H1 (cell line): Measurements from ENCODE around the gene ATP5F1E. TPM values are rescaled to one million over a fixed set of nuclear protein-coding genes. Genes with fewer than 3 reads are reported as not detected.

Experiments used
- CTCF ChIA-PET: fragments of 300-600 bp; sonication (Branson Sonifier 250); formaldehyde crosslinking; loops from one replicate; lab custom pipeline; 2021; ENCODE audit not compliant: partially characterized antibody; lab: Charles Lee
- POLR2A ChIA-PET: fragments of 300-600 bp; sonication (Branson Sonifier 250); formaldehyde crosslinking; loops from one replicate; lab custom pipeline; 2021; ENCODE audit warnings: inconsistent platforms; ENCODE audit not compliant: partially characterized antibody; lab: Charles Lee
- DNase-seq, 2 experiments: peaks; one replicate each; pipeline versions ENCODE4 v3.0.0 to v3.0.0-alpha.2; 2010 to 2022; ENCODE audit warnings: low spot score in 2 of 2, low read depth in 1 of 2, mixed read lengths in 1 of 2
- FAIRE-seq: peaks from 2 replicates; lab custom pipeline; 2011; peaks lifted over from hg19 to GRCh38; lab: Jason Lieb, UNC
- H2AFZ ChIP-seq: 2 replicates; pipeline ENCODE4 v1.8.1; 2012; ENCODE audit warnings: low read length, inconsistent platforms
- H2AK5ac ChIP-seq: 2 replicates; pipeline ENCODE4 v1.6.1; 2013; ENCODE audit warnings: low read depth, low read length
- H2BK120ac ChIP-seq: replicated peaks from 2 replicates; pipeline ENCODE3; 2013; ENCODE audit warnings: low read depth, low read length, inconsistent platforms
- H2BK12ac ChIP-seq: 2 replicates; pipeline ENCODE4 v1.6.1; 2013; ENCODE audit warnings: low read depth, low read length
- H2BK15ac ChIP-seq: 2 replicates; pipeline ENCODE4 v1.6.1; 2013; ENCODE audit warnings: low read length
- H2BK20ac ChIP-seq: 2 replicates; pipeline ENCODE4 v1.6.1; 2013; ENCODE audit warnings: low read length
- H2BK5ac ChIP-seq: 2 replicates; pipeline ENCODE4 v1.6.1; 2013; ENCODE audit warnings: low read depth, low read length
- H3K14ac ChIP-seq: 2 replicates; pipeline ENCODE4 v1.6.1; 2013; ENCODE audit warnings: inconsistent platforms; ENCODE audit not compliant: insufficient read length
- H3K18ac ChIP-seq: 2 replicates; pipeline ENCODE4 v1.6.1; 2013; ENCODE audit warnings: low read length; ENCODE audit errors: extremely low read depth
- H3K23ac ChIP-seq: 2 replicates; pipeline ENCODE4 v1.6.1; 2013; ENCODE audit warnings: inconsistent platforms; ENCODE audit not compliant: insufficient read length
- H3K23me2 ChIP-seq: 2 replicates; pipeline ENCODE4 v1.6.1; 2013; ENCODE audit warnings: low read depth, low read length
- H3K27ac ChIP-seq: 2 replicates; pipeline ENCODE4 v1.6.1; 2011; ENCODE audit warnings: low read depth, low read length, inconsistent platforms
- H3K27me3 ChIP-seq, 4 experiments: replicated peaks in 1 of 4; 1 replicate in 1 of 4; 2 replicates in 3 of 4; pipeline versions ENCODE4 v1.6.1 to v1.8.1; 2011 to 2013; ENCODE audit warnings: low read length in 3 of 4, mild to moderate bottlenecking in 3 of 4, inconsistent platforms in 2 of 4, mixed read lengths in 2 of 4, moderate library complexity in 1 of 4; ENCODE audit not compliant: control insufficient read depth in 3 of 4, insufficient read depth in 3 of 4; ENCODE audit errors: extremely low read depth in 1 of 4
- H3K36me3 ChIP-seq, 4 experiments: 2 replicates each; pipeline versions ENCODE4 v1.6.1 to v1.8.1; 2011 to 2013; ENCODE audit warnings: mild to moderate bottlenecking in 4 of 4, low read length in 3 of 4, moderate library complexity in 2 of 4, control low read depth in 1 of 4, inconsistent platforms in 1 of 4; ENCODE audit not compliant: insufficient read depth in 4 of 4, control insufficient read depth in 2 of 4
- H3K4ac ChIP-seq: replicated peaks from 2 replicates; pipeline ENCODE3; 2013; ENCODE audit warnings: low read length, low read depth, mixed read lengths, inconsistent platforms; ENCODE audit not compliant: insufficient read length
- H3K4me1 ChIP-seq, 4 experiments: replicated peaks in 1 of 4; 1 replicate in 1 of 4; 2 replicates in 3 of 4; pipeline versions ENCODE4 v1.6.1 to v1.8.1; 2011 to 2013; ENCODE audit warnings: low read length in 3 of 4, inconsistent platforms in 2 of 4, mixed read lengths in 1 of 4; ENCODE audit not compliant: insufficient read depth in 4 of 4, control insufficient read depth in 3 of 4
- H3K4me2 ChIP-seq, 2 experiments: 2 replicates each; pipeline versions ENCODE4 v1.6.1 to v1.8.1; 2011 to 2013; ENCODE audit warnings: low read depth in 2 of 2, low read length in 2 of 2, control low read depth in 1 of 2, inconsistent platforms in 1 of 2, mild to moderate bottlenecking in 1 of 2; ENCODE audit not compliant: insufficient read depth in 1 of 2
- H3K4me3 ChIP-seq, 4 experiments: fragments of 200-600, 300-600 bp in 1 of 4; sonication (generic), shearing (Covaris generic), sonication (Bioruptor Twin) in 1 of 4; 2 replicates each; pipeline versions ENCODE4 v1.5.1 to v1.8.1; 2011 to 2016; ENCODE audit warnings: low read length in 4 of 4, low read depth in 3 of 4, control low read depth in 2 of 4, inconsistent platforms in 2 of 4, mild to moderate bottlenecking in 2 of 4, mixed read lengths in 1 of 4, moderate library complexity in 1 of 4; ENCODE audit not compliant: insufficient read depth in 2 of 4; ENCODE audit errors: extremely low read depth in 1 of 4
- H3K56ac ChIP-seq: replicated peaks from 2 replicates; pipeline ENCODE3; 2013; ENCODE audit warnings: low read depth, mild to moderate bottlenecking, mixed read lengths, low read length, inconsistent platforms; ENCODE audit not compliant: insufficient read length
- H3K79me1 ChIP-seq: 2 replicates; pipeline ENCODE4 v1.6.1; 2013; ENCODE audit warnings: low read depth, low read length, control low read depth
- H3K79me2 ChIP-seq, 2 experiments: 2 replicates each; pipeline versions ENCODE4 v1.6.1 to v1.8.1; 2012 to 2013; ENCODE audit warnings: low read length in 2 of 2, mild to moderate bottlenecking in 2 of 2, inconsistent platforms in 1 of 2; ENCODE audit not compliant: insufficient read depth in 2 of 2, control insufficient read depth in 1 of 2
- H3K9ac ChIP-seq, 4 experiments: replicated peaks in 1 of 4; 1 replicate in 1 of 4; 2 replicates in 3 of 4; pipeline versions ENCODE4 v1.6.1 to v1.8.1; 2011 to 2013; ENCODE audit warnings: low read depth in 3 of 4, low read length in 3 of 4, control low read depth in 2 of 4, mild to moderate bottlenecking in 2 of 4, moderate library complexity in 2 of 4, inconsistent platforms in 1 of 4; ENCODE audit errors: extremely low read depth in 1 of 4
- H3K9me3 ChIP-seq, 2 experiments: 2 replicates each; pipeline versions ENCODE4 v1.6.1 to v1.8.1; 2012 to 2013; ENCODE audit warnings: mild to moderate bottlenecking in 2 of 2, moderate library complexity in 2 of 2, control low read depth in 1 of 2, inconsistent platforms in 1 of 2, low read depth in 1 of 2, low read length in 1 of 2, mixed read lengths in 1 of 2; ENCODE audit not compliant: insufficient read depth in 2 of 2
- H4K20me1 ChIP-seq, 2 experiments: replicated peaks in 1 of 2; 2 replicates each; pipeline versions ENCODE3 to v1.8.1; 2011 to 2013; ENCODE audit warnings: inconsistent platforms in 2 of 2, low read length in 2 of 2, mild to moderate bottlenecking in 1 of 2; ENCODE audit not compliant: insufficient read depth in 2 of 2, control insufficient read depth in 1 of 2
- H4K5ac ChIP-seq: 2 replicates; pipeline ENCODE4 v1.6.1; 2013; ENCODE audit warnings: low read length, low read depth, mixed read lengths, inconsistent platforms; ENCODE audit not compliant: insufficient read length
- H4K8ac ChIP-seq: 2 replicates; pipeline ENCODE4 v1.8.0; 2013; ENCODE audit warnings: mild to moderate bottlenecking, moderate library complexity, low read length, inconsistent platforms; ENCODE audit not compliant: insufficient read depth; ENCODE audit errors: extremely low read depth
- H4K91ac ChIP-seq: replicated peaks from 2 replicates; pipeline ENCODE3; 2013; ENCODE audit warnings: low read length, mixed read lengths, inconsistent platforms; ENCODE audit not compliant: insufficient read length
- EGR1 ChIP-seq: IDR thresholded peaks from 2 replicates; pipeline ENCODE4 v1.6.1; 2011; ENCODE audit warnings: low read depth, low read length, borderline replicate concordance
- KDM1A ChIP-seq: fragments of 200-600, 300-600 bp; sonication (generic); IDR thresholded peaks from 2 replicates; pipeline ENCODE4 v1.7.1; 2016; ENCODE audit warnings: mild to moderate bottlenecking, low read length, borderline replicate concordance
- KDM5A ChIP-seq: fragments of 200-600 bp; IDR thresholded peaks from 2 replicates; pipeline ENCODE4 v1.7.1; 2012; ENCODE audit warnings: mild to moderate bottlenecking, low read length, inconsistent platforms, mixed read lengths
- PHF8 ChIP-seq: fragments of 200-600 bp; sonication (generic); conservative IDR thresholded peaks from 2 replicates; pipeline ENCODE4 v1.7.1; 2012; ENCODE audit warnings: low read depth, mild to moderate bottlenecking, inconsistent platforms, low read length, moderate library complexity
- POLR2A ChIP-seq, 2 experiments: IDR thresholded peaks; 1 replicate in 1 of 2; 2 replicates in 1 of 2; pipeline ENCODE4 v1.6.1; 2011; ENCODE audit warnings: low read depth in 2 of 2, low read length in 2 of 2, mild to moderate bottlenecking in 2 of 2; ENCODE audit errors: control extremely low read depth in 1 of 2
- RAD21 ChIP-seq, 2 experiments: IDR thresholded peaks in 1 of 2; conservative IDR thresholded peaks in 1 of 2; 2 replicates each; pipeline ENCODE4 v1.6.1; 2011; ENCODE audit warnings: low read depth in 2 of 2, low read length in 2 of 2, improper control_type of control experiment in 1 of 2, inconsistent platforms in 1 of 2, mild to moderate bottlenecking in 1 of 2, moderate library complexity in 1 of 2
- SIRT6 ChIP-seq: IDR thresholded peaks from one replicate; pipeline ENCODE4 v1.7.1; 2012; ENCODE audit warnings: low read length, inconsistent platforms
- SP1 ChIP-seq: IDR thresholded peaks from 2 replicates; pipeline ENCODE4 v1.6.1; 2011; ENCODE audit warnings: low read depth, low read length
- WGBS, 2 experiments: shearing (Covaris generic) in 1 of 2; methylation state at CpG; one replicate each; pipeline versions ENCODE4 v1.1.6 to v1.1.7; 2013 to 2015; ENCODE audit warnings: low lambda C conversion rate in 2 of 2, mixed read lengths in 2 of 2, inconsistent platforms in 1 of 2, low coverage in 1 of 2, missing lambda C conversion rate in 1 of 2; ENCODE audit not compliant: insufficient replicate concordance in 2 of 2, insufficient coverage in 1 of 2, insufficient read length in 1 of 2; ENCODE audit errors: extremely low coverage in 1 of 2, missing lambda C conversion rate in 1 of 2; 5-methylcytosine and 5-hydroxymethylcytosine counted together
- polyA plus RNA-seq, 7 experiments: library from polyadenylated mRNA; depleted of rRNA in 3 of 7; stranded (reverse) in 5 of 7; unstranded in 2 of 7; fragments of >200 nt in 5 of 7; fragments of 200-250 nt in 2 of 7; gene quantifications; 1 replicate in 5 of 7; 2 replicates in 1 of 7; 4 replicates in 1 of 7; pipeline versions ENCODE4 v1.2.1 to v1.2.3, GENCODE V29; 2011 to 2013; ENCODE audit warnings: missing spikeins in 2 of 7, mixed read lengths in 2 of 7
- total RNA-seq: library from RNA; stranded (reverse); fragmentation: NEBNext Ultra II Directional; extraction: Animal tissue kit (Norgen Biotek cat#: 25700); gene quantifications from 2 replicates; pipeline ENCODE4 v1.2.1, GENCODE V29; 2021

Gene ATP5F1E
- total and polyA plus RNA-seq, 2 of the 8 experiments (the other 6 are each of a cell fraction or from before 2014, with no cell fraction given), result 15.7 to 47.8 TPM

GRCh38 chr20:59001449-59002171 lies 30.5 kb downstream of the ATP5F1E start:
- Histone ChIP-seq H4K8ac (no peak overlapping the region), H3K4me2 (no peak overlapping the region), H3K56ac (no peak overlapping the region), H2BK20ac (no peak overlapping the region), H3K4ac (no peak overlapping the region), H2AFZ (no peak overlapping the region), H4K5ac (no peak overlapping the region), H3K4me3 (no peak overlapping the region), H3K23ac (no peak overlapping the region), H3K23me2 (no peaks in the 10 kb centered on the region; the same call in 1 of the 2 replicates), H3K36me3 (peaks cover 0 to 1% (median 0%) of the 10 kb centered on the region in 4 experiments; a peak in 3 of 8 replicates), H3K4me1 (peaks cover 0 to 4% (median 3%) of the 10 kb centered on the region in 4 experiments; a peak in 2 of 7 replicates), H4K20me1 (peaks cover 0 to 6% of the 10 kb centered on the region in 2 experiments), H2BK120ac (no peak overlapping the region), H2BK12ac (no peak overlapping the region), H2AK5ac (no peak overlapping the region), H2BK5ac (0 out of 2 replicates have a peak overlapping the region, but pooled peaks have one; percentile 23), H3K9ac (no peak overlapping the region), H3K79me2 (no peaks in the 10 kb centered on the region), H3K27ac (no peak overlapping the region), H3K79me1 (no peaks in the 10 kb centered on the region), H3K18ac (no peak overlapping the region), H4K91ac (no peak overlapping the region), H3K14ac (no peak overlapping the region), H2BK15ac (no peak overlapping the region), H3K9me3 (no peaks in the 10 kb centered on the region), H3K27me3 (peaks cover 0 to 2% (median under 1%) of the 10 kb centered on the region in 4 experiments; a peak in 1 of 7 replicates)
- 93% methylated on average over 25 of the region's 27 CpGs; no CpG with 5 or more reads in 1 of the 2 experiments for WGBS, 2 experiments
- CTCF ChIA-PET, result interaction anchor here (0.6 to 1.0 kb wide), 2 partner anchors 9 to 221 kb away, joined by 3 to 5 read pairs; no protein-coding TSS in a partner anchor
- DNase-seq (no peak), FAIRE-seq (no peak)
- POLR2A ChIA-PET, result interaction anchor here (2.0 kb wide), 1 partner anchor 9 kb away, joined by 6 read pairs; no protein-coding TSS in a partner anchor
- TF ChIP-seq POLR2A (IDR thresholded peaks at IDR 0.05; ENCODE audit: control extremely low read depth in 1 of 2, low read depth in 2 of 2, low read length in 2 of 2) (no peak), SP1 (no peak), PHF8 (no peak), KDM5A (no peak), SIRT6 (no peak), RAD21 (IDR thresholded peaks at IDR 0.05 in 1 of 2, conservative IDR thresholded peaks at IDR 0.05 in 1 of 2; ENCODE audit: low read depth in 2 of 2, low read length in 2 of 2) (no peak), EGR1 (no peak), KDM1A (no peak)
